ENCODE results near the gene GSAP.

GSAP gene

GRCh38 chr7:77328669-77329068, 87.5 kb downstream of the GSAP start:
- DNase-seq (ENCODE audit: low read depth): no peak

- DNase-seq (ENCODE audit: low read depth): no peak
Measured at GRCh38 chr7:77327932-77328628, 88.1 kb downstream of the GSAP start.

- no peak for DNase-seq (ENCODE audit: low read depth)
Measured at GRCh38 chr7:77327067-77327931, 88.8 kb downstream of the GSAP start.

GRCh38 chr7:77326131-77326530, 90.0 kb downstream of the GSAP start:
- DNase-seq (ENCODE audit: low read depth): no peak

- DNase-seq (ENCODE audit: low read depth): no peak
Measured at GRCh38 chr7:77321300-77321699, 94.8 kb downstream of the GSAP start.

- no peak for DNase-seq (ENCODE audit: low read depth)
Measured at GRCh38 chr7:77320714-77321113, 95.4 kb downstream of the GSAP start.

GRCh38 chr7:77320137-77320536, 96.0 kb downstream of the GSAP start:
- DNase-seq (ENCODE audit: low read depth): no peak

- no peak for DNase-seq (ENCODE audit: low read depth)
Measured at GRCh38 chr7:77318019-77318418, 98.1 kb downstream of the GSAP start.

- no peak for DNase-seq (ENCODE audit: low read depth)
Measured at GRCh38 chr7:77316219-77316978, 99.8 kb downstream of the GSAP start.

GRCh38 chr7:77315182-77315591, 101.0 kb downstream of the GSAP start:
- DNase-seq (ENCODE audit: low read depth): no peak

- no peak for DNase-seq (ENCODE audit: low read depth)
Measured at GRCh38 chr7:77313876-77314480, 102.2 kb downstream of the GSAP start.

- no peak for DNase-seq (ENCODE audit: low read depth)
Measured at GRCh38 chr7:77313085-77313484, 103.1 kb downstream of the GSAP start.

- no peak for DNase-seq (ENCODE audit: low read depth)
Measured at GRCh38 chr7:77310982-77311381, 105.2 kb downstream of the GSAP start.

GRCh38 chr7:77309714-77310220, 106.4 kb downstream of the GSAP start:
- no peak for DNase-seq (ENCODE audit: low read depth)

GRCh38 chr7:77308792-77309191, 107.4 kb downstream of the GSAP start:
- DNase-seq (ENCODE audit: low read depth): no peak

GRCh38 chr7:77306231-77307067, 109.7 kb downstream of the GSAP start:
- no peak for DNase-seq (ENCODE audit: low read depth)

GRCh38 chr7:77295549-77295948, 120.6 kb downstream of the GSAP start:
- DNase-seq (ENCODE audit: low read depth): no peak

GRCh38 chr7:77293046-77293445, 123.1 kb downstream of the GSAP start:
- DNase-seq (ENCODE audit: low read depth): no peak

- DNase-seq (ENCODE audit: low read depth): no peak
Measured at GRCh38 chr7:77290425-77290824, 125.7 kb downstream of the GSAP start.

GRCh38 chr7:77289387-77289786, 126.8 kb downstream of the GSAP start:
- no peak for DNase-seq (ENCODE audit: low read depth)

GRCh38 chr7:77288676-77289320, 127.4 kb downstream of the GSAP start:
- no peak for DNase-seq (ENCODE audit: low read depth)

Measured in stimulated activated CD4-positive, alpha-beta T cell treated with anti-CD3 and anti-CD28 coated beads, Interleukin-2, amount 100 ng/mL, for 4 hours (primary cell).